Motor neuron (in vitro differentiated cells): ENCODE measurements around the gene PLEKHH3. TPM values are rescaled to one million over a fixed set of nuclear protein-coding genes. Genes with fewer than 3 reads are reported as not detected.

Experiments
- ATAC-seq, 8 experiments: fragments of 200-7000 bp; cut with Tn5 transposase; replicated peaks in 6 of 8; 2 replicates each; pipeline ENCODE4 v1.8.0; 2021; ENCODE audit warnings: mild to moderate bottlenecking in 8 of 8, moderate library complexity in 8 of 8
- H3K27ac ChIP-seq, 2 donors: fragments of 250-450 bp; sonication (Bioruptor Pico); 2 replicates each; pipeline ENCODE4 v1.9.0; 2021; ENCODE audit warnings: antibody characterized with exemption in 2 of 2, mild to moderate bottlenecking in 2 of 2, moderate library complexity in 1 of 2
- H3K4me1 ChIP-seq, 2 donors: fragments of 250-450 bp; sonication (Bioruptor Pico); replicated peaks in 1 of 2; 2 replicates each; pipeline ENCODE4 v1.6.1; 2021; ENCODE audit warnings: antibody characterized with exemption in 2 of 2, mild to moderate bottlenecking in 2 of 2, moderate library complexity in 1 of 2
- H3K4me3 ChIP-seq, 5 donors: fragments of 250-450 bp; sonication (Bioruptor Pico); 2 replicates each; pipeline ENCODE4 v1.9.0; 2021; ENCODE audit warnings: antibody characterized with exemption in 5 of 5, mild to moderate bottlenecking in 5 of 5, moderate library complexity in 4 of 5
- WGBS, 10 experiments: fragments of 450-650 bp; shearing (Covaris generic); methylation state at CpG; one replicate each; pipeline ENCODE4 v1.0.0; 2022; 5-methylcytosine and 5-hydroxymethylcytosine counted together
- in situ Hi-C, 9 experiments: fragments of 400-800 bp; cut with MboI; loops; one replicate each; pipeline ENCODE4 v1.15.0; 2021; ENCODE audit warnings: low sequenced_read_pairs in 9 of 9, low pct_unique_long_range_greater_than_20kb in 2 of 9; ENCODE audit not compliant: unreplicated experiment in 9 of 9
- total RNA-seq, 8 experiments: library from RNA; unstranded; fragments of 300-600 nt; gene quantifications; 2 replicates each; pipeline versions ENCODE4 v1.2.3 to v1.2.4, GENCODE V29; 2022

The PLEKHH3 gene
- total RNA-seq, 8 experiments from 2014 or later = 10.1 to 24.2 (median 20.6) TPM

- Histone ChIP-seq H3K27ac (peak within 1 kb of the TSS; percentile 16 to 48), H3K4me1 (peaks cover 7 to 10% of the 10 kb centered on the region in 2 donors), H3K4me3 (peak within 1 kb of the TSS; percentile 33 to 50 (median 48))
- ATAC-seq = peak; percentile 83 to 98 (median 96)
- in situ Hi-C loops = no loop called here
- WGBS, 10 experiments = 0% methylated on average over 4 of the region's 59 CpGs; no CpG with 5 or more reads in 9 of the 10 experiments
Measured at GRCh38 chr17:42659079-42659931, 17.5 kb downstream of the PLEKHH3 start, which contains the start of gene TUBG2. TSS of gene TUBG2 (plus strand) at chr17:42659284. CDS start at chr17:42659504, 220 bp downstream.

- 60 to 100% (median 93%) methylated on average over 2 to 9 of the region's 9 CpGs for WGBS, 10 experiments
- in situ Hi-C loops = no loop called here
- no peak overlapping the region for H3K4me3 ChIP-seq
- ATAC-seq = no peak
- no peak overlapping the region for H3K27ac ChIP-seq
- H3K4me1 ChIP-seq = peaks cover 7 to 16% of the 10 kb centered on the region in 2 donors
Measured at GRCh38 chr17:42657824-42658588, 18.8 kb downstream of the PLEKHH3 start.

DNA sequence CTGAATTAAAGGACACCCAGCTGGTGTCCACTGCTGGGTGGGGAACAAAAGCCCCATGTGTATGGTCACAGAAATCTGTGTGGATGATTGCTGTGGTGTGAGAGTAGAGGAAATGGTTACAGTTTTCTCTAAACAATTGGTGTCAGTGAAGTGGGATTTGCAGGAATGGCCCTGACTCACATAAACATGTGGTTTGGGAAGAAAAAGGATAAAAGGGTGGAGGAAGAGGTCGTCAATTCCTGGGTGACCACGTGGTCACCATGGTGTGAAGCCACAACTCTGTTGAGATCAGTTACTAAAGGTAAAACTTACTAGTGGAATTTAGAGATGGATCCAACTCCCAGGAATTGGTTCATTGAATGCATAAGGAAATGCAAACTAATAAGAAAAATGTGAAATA is 21.3 kb downstream of the PLEKHH3 start:
- peaks cover 5 to 11% of the 10 kb centered on the region in 2 donors for H3K4me1 ChIP-seq
- H3K4me3 ChIP-seq = no peak overlapping the region
- in situ Hi-C loops = no loop called here
- no peak for ATAC-seq
- 0 to 100% (median 70%) methylated on average over 1 to 2 of the region's 2 CpGs; no CpG with 5 or more reads in 2 of the 10 experiments for WGBS, 10 experiments
- no peak overlapping the region for H3K27ac ChIP-seq

DNA sequence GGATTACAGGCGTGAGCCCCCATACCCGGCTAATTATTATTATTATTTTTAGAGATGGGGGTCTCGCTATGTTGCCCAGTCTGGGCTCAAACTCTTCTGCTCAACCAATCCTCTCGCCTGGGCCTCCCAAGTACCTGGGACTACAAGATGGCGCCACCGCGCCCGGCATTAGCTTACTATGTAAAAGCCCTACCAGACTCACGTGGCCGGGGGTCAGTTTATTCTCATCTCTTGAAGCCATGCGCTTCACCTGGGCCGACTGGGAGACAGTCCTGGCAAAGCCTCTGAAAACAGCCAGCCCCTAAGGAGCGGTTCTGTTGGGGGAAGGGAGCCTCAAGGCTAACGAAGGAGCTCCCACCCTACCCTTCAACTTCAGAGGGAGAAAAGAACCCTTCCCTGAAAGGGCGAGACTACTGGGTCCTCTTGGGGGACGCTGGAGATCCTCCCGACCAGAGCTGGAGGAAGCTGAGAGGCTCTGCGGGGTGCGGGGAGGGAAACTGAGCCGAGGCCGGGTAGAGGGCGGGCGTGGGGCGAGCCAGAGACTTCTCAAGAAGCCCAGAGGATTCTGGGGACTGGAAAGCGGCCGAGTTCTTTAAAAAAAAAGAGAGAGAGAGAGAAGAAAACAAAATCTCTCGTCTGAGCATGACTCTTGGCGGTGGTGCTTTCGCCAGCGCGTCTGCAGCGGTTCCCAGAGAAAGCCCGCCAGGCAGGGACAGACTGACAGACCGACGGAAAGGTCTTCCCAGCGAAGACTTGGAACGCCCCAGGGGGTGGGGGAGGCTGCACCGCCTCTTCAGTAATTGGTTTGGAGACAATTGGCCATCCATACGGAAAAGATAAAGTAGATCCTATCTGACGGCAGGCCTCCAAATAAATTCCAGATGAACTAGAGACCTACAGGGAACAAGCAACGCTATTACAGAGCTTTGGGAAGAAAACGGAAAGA is 23.3 kb downstream of the PLEKHH3 start:
- no peak overlapping the region for H3K27ac ChIP-seq
- 2 to 94% (median 50%) methylated on average over 1 to 14 of the region's 42 CpGs; no CpG with 5 or more reads in 1 of the 10 experiments for WGBS, 10 experiments

DNA sequence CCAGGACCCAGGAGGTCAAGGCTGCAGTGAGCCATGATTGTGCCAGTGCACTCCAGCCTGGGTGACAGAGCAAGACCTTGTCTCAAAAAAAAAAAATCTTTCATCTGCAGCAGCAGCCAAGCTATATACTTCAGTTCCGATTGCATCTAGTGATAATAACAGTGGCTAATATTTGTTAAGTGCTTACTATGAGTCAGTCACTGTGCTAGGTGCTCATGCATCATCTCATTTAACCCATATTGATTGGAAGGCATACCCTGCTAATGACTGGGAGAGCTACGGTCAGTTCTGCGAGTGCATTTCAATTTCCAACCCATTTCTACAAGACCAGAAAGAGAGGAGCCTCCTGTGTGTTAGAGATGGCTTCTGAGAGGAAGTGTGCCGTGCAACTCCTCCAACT is 25.4 kb downstream of the PLEKHH3 start:
- Histone ChIP-seq H3K27ac (no peak overlapping the region), H3K4me3 (no peak overlapping the region), H3K4me1 (peaks cover 0 to 6% of the 10 kb centered on the region in 2 donors)
- no peak for ATAC-seq
- 0 to 100% (median 76%) methylated on average over 1 to 3 of the region's 4 CpGs; no CpG with 5 or more reads in 4 of the 10 experiments for WGBS, 10 experiments
- in situ Hi-C loops = no loop called here

More for the DNA sequence above, 23.3 kb downstream of the PLEKHH3 start:
- no peak overlapping the region for H3K4me3 ChIP-seq
- in situ Hi-C loops = no loop called here
- H3K4me1 ChIP-seq = peaks cover 0 to 6% of the 10 kb centered on the region in 2 donors
- ATAC-seq = peak in 6 of 8 experiments; percentile 26 to 90 (median 60)

DNA sequence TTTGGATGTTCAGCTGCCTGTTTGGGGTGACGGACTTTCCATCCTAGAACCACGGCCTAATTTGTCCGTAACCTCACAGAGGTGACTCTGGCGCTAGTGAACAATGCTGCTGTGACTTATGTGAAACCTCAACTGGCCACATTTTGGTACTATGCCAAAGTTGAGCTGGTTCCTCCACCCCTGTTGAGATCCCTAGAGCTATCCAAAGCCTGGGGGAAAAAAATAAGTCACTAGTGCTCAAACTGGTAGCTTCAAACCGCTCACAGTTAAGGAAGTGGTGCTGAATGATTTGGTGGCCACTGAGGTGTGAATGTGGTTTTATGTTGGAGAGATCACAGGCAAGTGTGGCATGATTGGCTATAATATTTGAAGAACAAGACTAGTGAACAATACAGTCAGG is 29.0 kb downstream of the PLEKHH3 start:
- Histone ChIP-seq H3K4me1 (peaks cover 0 to under 1% of the 10 kb centered on the region in 2 donors), H3K4me3 (no peak overlapping the region), H3K27ac (no peak overlapping the region)
- in situ Hi-C loops = no loop called here
- 83 to 100% (median 94%) methylated on average over 1 to 5 of the region's 5 CpGs; no CpG with 5 or more reads in 1 of the 10 experiments for WGBS, 10 experiments
- no peak for ATAC-seq

- H3K4me3 ChIP-seq = no peak overlapping the region
- in situ Hi-C loops = no loop called here
- 0 to 33% (median 27%) methylated on average over 1 to 2 of the region's 2 CpGs; no CpG with 5 or more reads in 6 of the 10 experiments for WGBS, 10 experiments
- peak in 5 of 8 experiments; percentile 50 to 85 (median 72) for ATAC-seq
- peaks cover 0 to 8% of the 10 kb centered on the region in 2 donors for H3K4me1 ChIP-seq
- H3K27ac ChIP-seq = no peak overlapping the region
Measured at GRCh38 chr17:42642336-42642735, 34.5 kb downstream of the PLEKHH3 start.

DNA sequence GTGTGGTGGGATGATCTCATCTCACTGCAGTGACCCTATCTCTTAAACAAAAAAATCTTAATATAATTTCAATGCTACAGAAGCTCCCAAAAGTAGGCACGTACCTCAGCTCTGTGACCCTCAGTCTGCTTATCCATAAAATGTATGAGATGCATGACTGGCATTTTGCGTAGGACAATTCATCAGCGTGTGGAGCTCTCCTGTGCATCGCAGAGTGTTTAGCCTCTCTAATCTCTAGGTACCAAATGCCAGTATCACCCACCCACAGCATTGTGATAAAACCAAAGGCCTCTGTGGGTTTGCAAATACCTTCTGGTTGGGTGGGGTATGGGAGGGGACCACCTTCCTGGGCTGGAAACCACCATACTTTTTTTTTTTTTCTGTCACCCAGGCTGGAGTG is 36.7 kb downstream of the PLEKHH3 start:
- 40 to 93% (median 80%) methylated on average over 1 to 4 of the region's 4 CpGs; no CpG with 5 or more reads in 1 of the 10 experiments for WGBS, 10 experiments

DNA sequence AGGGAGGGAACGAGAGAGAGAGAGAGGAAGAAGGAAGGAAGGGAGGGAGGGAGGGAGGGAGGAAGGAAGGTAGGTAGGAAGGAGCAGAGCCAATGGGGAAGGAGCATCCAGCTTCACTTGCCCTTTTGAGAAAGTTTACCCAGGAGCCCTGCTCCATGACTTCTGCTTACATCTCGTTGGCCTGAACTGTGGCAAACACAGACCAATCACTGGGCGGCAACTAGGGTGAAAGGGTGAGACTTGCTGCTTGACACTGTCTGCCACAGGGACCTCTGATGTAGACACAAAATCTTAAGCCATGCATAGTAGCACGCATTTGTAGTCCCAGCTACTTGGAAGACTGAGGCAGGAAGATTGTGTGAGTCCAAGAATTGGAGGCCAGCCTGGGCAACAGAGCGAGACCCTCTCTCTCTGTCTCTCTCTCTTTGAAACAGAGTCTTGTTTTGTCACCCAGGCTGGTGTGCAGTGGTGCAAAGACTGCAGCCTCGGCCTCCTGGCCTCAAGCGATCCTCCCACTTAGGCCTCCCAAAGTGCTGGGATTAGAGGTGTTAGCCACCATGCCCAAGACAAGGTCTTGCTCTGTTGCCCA is 37.2 kb downstream of the PLEKHH3 start:
- 68 to 100% (median 89%) methylated on average over 1 to 6 of the region's 7 CpGs; no CpG with 5 or more reads in 2 of the 10 experiments for WGBS, 10 experiments
- Histone ChIP-seq H3K27ac (no peak overlapping the region), H3K4me1 (peaks cover 0 to 8% of the 10 kb centered on the region in 2 donors), H3K4me3 (no peak overlapping the region)
- ATAC-seq = no peak
- in situ Hi-C loops = no loop called here

More for the DNA sequence above, 36.7 kb downstream of the PLEKHH3 start:
- peaks cover 0 to 8% of the 10 kb centered on the region in 2 donors for H3K4me1 ChIP-seq
- H3K27ac ChIP-seq = no peak overlapping the region
- H3K4me3 ChIP-seq = no peak overlapping the region
- in situ Hi-C loops = no loop called here
- ATAC-seq = no peak

GRCh38 chr17:42632949-42633444 is 43.8 kb downstream of the PLEKHH3 start:
- no peak for ATAC-seq
- Histone ChIP-seq H3K4me3 (no peak overlapping the region), H3K27ac (no peak overlapping the region), H3K4me1 (no peaks in the 10 kb centered on the region)
- WGBS, 10 experiments = 47 to 100% (median 60%) methylated on average over 1 to 5 of the region's 9 CpGs; no CpG with 5 or more reads in 2 of the 10 experiments
- in situ Hi-C loops = no loop called here

DNA sequence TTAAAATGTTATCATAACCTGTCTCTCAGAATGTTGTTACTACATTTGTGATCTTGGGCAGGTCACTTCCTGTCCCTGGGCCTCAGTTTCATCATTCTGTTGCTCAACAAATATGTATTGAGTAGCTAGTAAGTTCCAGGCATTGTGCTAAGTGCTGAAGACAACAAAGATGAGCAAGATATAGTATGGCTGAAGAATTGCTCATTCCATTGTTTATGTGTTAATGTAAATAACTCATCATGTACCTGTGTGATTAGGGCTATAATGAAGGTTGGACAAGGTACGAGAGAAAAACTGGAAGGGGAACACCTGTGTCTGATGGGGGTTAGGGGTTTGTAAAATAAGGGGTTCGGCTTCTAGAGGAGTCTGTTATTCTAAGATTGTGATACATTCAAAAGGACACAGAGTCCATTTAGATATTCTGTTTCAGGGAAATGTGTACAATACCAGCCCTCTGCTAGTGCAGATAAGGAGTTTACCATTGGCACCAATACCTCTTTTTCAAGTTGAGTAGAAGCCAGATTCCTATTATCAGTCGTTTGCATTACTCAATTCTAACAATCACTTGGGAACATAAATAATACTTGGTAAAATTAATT is 47.3 kb downstream of the PLEKHH3 start:
- no peak for ATAC-seq
- Histone ChIP-seq H3K4me1 (no peaks in the 10 kb centered on the region), H3K4me3 (no peak overlapping the region), H3K27ac (no peak overlapping the region)
- 31 to 100% (median 60%) methylated on average over 1 to 3 of the region's 3 CpGs; no CpG with 5 or more reads in 1 of the 10 experiments for WGBS, 10 experiments
- in situ Hi-C loops = no loop called here
